GM19397 (cell line): ENCODE results near the gene BNIP2.
"Not testable (repeated sequence)": the region's sequence is repeated elsewhere in the genome, so short reads cannot be mapped to it uniquely, and the experiment has no call there.

Experiments used
- ATAC-seq: cut with Tn5 transposase; IDR thresholded peaks from one replicate; pipeline ENCODE4 v1.9.1; 2021; ENCODE audit warnings: mild to moderate bottlenecking, moderate library complexity; ENCODE audit not compliant: unreplicated experiment

The BNIP2 gene

DNA sequence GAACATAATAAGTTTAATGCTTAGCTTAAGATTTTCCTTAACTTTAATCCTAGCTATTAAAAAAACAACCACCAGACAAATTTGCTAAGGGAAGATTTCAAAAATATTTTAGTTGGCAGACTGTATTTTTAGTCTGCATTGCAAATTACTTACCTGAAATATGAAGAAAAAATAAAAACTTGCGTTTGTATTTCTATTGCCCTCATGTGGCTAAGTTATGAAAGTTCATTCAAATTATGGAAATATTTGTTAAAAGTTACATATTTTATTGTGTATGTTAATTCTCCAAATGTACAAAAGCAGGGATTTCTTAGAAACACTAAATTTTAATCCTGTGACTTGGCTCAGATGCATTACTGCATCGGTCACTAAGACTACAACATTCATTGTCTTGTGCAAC, 46.8 kb downstream of the BNIP2 start:
- ATAC-seq = no peak

DNA sequence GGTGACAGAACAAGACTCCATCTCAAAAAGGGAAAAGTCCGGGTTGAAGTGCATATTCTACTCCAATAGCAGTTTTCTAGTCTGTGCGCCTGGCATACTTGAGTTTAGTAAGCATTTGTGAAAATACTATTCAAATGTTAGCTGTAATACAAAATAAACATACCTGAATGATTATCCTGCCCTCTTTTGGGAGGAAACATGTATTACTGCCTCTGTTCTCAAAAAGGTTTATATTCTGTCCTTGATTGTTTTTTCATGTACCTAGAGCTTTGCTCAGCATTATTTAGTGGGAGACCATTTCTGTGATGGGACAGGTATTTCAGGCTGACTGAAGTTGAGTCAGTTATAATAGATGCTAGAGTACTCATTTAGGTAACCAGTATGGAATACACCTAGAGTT, 51.6 kb downstream of the BNIP2 start:
- not testable (repeated sequence) for ATAC-seq

DNA sequence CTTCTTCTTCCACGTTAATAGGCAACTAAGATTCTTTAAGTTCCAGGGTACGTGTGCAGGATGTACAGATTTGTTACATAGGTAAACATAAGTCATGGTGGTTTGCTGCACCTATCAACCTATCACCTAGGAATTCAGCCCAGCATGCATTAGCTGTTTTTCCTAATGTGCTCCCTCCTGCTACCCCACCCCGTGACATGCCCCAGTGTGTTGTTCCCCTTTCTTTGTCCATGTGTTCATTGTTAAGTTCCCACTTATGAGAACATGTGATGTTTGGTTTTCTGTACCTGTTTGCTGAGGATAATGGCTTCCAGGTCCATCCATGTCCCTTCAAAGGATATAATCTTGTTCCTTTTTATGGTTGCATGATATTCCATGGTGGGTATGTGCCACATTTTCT, 52.9 kb downstream of the BNIP2 start:
- ATAC-seq = no peak

DNA sequence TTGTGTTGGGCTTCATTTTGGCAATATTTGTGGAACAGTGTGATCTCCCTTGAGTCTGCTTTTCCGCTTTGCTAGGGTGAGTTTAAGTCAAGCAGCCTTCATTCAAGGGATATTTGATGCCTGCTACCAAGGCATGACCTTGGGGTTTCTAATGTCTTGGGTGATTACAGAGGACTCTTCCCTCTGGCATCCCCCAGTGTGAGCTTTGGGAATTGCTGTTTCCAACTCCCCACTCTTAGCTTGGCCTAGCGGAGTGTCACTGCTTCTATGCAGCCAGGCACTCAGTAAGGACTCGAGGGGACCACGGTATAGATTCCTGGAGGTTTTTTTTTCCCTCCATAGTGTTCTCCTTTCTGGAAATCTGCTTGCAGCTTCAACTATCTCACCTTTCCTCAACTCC, 56.4 kb downstream of the BNIP2 start:
- ATAC-seq = no peak

DNA sequence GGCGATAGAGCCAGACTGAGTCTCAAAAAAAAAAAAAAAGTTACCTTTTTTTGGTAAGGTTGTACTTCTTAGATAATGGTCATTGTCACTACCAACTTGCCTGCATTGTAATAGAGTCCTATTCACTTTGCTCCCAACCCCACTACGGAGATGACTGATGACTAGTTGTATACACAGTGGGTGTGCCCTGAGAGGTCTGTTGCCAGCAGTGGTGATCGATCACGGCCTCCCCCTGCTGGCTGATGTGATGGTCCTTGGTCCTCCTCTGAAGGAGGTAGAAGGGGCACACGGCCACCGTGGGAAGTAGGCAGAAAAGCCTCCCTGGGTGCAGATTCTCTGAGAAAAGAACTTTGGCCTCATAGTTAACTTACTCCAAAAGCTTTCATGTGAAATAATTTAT, 66.8 kb downstream of the BNIP2 start:
- peak; percentile 61 for ATAC-seq

DNA sequence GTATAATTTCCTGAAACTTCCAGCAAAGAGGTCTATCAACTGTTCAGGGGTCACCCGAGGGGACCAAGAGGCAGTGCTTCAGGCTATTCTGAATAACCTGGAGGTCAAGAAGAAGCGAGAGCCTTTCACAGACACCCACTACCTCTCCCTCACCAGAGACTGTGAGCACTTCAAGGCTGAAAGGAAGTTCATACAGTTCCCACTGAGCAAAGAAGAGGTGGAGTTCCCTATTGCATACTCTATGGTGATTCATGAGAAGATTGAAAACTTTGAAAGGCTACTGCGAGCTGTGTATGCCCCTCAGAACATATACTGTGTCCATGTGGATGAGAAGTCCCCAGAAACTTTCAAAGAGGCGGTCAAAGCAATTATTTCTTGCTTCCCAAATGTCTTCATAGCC, 70.7 kb downstream of the BNIP2 start:
- ATAC-seq = no peak

DNA sequence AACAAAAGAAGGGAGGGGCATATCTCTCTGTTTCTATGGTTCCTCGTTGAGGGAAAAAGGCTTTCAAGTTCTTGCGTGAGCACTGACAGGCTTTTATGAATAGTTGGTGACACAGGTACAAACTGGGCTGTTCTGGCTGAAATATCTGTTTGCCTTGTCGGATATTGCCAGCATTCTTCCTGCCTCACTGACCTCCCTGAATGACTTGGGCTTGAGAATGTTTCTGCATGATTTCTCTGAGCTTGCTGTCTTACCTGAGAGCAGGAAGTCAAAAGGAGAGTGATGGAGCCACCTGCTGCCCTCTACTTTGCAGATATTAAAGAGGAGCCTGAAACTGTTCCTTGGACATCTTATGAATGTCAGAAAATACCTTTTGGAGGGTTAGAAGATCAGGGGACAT, 72.7 kb downstream of the BNIP2 start:
- no peak for ATAC-seq

DNA sequence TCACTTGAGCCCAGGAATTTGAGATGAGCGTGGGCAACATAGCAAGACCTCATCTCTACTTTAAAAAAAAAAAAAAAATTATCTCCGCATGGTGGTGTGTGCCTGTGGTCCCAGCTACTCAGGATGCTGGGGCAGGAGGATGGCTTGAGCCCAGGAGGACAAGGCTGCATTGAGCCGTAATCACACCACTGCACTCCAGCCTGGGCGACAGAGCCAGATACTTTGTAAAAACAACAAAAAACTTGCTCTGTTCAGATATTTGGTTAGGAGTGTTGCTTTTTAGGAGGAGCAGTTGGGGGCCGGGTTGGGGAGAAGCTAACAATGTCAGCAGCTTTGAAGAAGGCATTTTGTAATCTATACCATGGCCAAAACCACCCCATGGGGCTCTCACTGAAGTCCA, 73.5 kb downstream of the BNIP2 start:
- ATAC-seq = no peak

DNA sequence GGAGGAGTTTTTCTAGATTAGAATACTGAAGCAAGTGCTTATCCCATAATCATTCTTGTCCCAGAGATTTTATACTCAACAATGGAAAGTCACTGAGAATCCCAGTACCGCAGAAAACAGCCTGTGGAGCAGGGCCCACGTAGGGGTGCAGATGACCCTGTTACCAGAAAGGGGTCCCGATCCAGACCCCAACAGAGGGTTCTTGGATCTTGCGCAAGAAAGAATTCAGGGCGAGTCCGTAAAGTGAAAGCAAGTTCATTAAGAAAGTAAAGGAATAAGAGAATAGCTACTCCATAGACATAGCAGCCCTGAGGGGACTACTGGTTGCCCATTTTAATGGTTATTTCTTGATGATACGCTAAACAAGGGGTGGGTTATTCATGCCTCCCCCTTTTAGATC, 75.0 kb downstream of the BNIP2 start:
- no peak for ATAC-seq

DNA sequence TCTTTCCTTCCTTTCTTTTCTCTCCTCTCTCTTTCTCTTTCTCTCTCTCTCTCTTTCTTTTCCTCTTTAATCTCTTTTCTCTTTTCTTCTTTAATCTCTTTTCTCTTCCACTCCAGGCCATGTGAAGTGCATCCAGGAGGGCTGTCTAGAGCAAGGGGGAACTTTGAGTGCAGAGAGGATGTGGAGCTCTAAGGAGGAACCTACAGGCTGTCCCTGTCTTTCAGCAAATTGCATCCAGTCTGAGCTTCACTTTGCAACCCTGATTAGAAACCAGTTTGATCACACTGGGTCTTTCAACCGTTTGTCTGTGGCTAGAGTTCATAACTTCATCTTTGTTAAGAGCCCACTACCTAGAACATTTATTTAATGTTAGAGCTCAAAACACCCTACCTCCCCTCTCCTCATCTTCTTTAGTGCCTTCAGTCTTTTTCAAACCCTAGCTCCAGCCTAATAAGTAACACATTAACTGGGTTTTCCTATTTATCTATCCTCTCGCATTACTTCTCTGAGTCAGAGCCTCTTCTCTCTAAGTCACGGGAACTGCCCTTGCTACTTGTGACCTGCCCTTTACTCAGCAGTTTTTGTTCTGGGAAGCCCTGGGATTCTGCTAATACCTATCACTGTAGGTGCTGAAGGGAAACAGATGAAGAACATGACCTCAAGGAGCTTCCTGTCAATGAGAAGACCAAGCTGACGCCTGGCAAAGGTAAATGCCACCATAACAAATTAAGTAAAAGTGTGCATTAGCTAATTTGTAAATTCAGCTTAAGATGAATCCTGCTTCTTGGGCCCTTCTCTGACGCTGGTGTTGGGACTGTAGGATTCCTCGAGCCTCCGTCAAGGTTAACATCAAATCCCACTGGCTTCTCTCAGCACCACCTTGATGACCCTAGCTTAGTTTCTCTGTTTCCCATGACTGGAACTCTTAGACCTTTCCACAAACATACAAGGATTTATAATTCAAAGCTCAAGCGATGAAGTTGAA, 77.6 kb downstream of the BNIP2 start, which contains the start of gene GCNT3:
Gene GCNT3, plus strand, starts transcription at position 508 of the 985 bp plus-strand sequence. CDS start 6,456 bp downstream, outside the sequence.
- no peak for ATAC-seq

DNA sequence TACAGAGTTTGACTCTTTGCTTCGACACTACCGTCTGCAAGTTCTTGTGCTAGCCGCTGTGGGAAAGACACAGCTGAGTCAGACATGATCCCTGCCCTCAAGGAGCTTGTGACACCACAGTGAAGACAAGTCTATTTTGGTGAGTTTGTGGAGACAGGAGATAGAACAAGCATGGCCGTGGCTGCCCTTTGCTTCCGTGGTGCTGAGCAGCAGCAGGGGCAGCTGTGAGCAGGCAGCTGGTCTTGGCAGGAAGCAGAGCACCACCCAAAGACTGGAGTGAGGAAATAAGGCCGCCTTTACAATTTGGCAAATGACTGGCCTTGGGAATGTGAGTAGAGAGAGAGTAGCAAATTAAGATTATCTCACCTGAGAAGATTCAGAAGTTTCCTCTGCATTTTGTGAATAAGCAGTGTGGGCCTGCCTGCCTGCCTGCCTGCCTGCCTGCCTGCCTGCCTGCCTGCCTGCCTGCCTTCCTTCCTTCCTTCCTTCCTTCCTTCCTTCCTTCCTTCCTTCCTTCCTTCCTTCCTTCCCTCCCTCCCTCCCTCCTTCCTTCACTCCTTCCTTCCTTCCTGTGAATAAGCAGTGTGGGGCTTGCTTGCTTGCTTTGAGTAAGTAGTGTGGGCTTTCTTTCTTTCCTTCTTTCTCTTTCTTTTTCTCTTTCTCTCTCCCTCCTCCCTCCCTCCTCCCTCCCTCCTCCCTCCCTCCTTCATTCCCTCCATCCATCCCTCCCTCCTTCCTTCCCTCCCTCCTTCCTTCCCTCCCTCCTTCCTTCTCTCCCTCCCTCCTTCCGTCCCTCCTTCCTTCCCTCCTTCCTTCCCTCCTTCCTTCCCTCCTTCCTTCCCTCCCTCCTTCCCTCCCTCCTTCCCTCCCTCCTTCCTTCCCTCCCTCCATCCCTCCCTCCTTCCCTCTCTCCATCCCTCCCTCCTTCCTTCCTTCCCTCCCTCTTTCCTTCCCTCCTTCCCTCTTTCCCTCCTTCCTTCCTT, 79.1 kb downstream of the BNIP2 start:
- ATAC-seq = no peak
